Measurements from ENCODE around the gene DMD. TPM values are rescaled to one million over a fixed set of nuclear protein-coding genes. Genes with fewer than 3 reads are reported as not detected.

The DMD gene
- total and polyA plus RNA-seq, 2 of the 13 experiments (the other 11 are each of a cell fraction or from before 2014, with no cell fraction given), result 17.6 to 25.9 TPM

DNA sequence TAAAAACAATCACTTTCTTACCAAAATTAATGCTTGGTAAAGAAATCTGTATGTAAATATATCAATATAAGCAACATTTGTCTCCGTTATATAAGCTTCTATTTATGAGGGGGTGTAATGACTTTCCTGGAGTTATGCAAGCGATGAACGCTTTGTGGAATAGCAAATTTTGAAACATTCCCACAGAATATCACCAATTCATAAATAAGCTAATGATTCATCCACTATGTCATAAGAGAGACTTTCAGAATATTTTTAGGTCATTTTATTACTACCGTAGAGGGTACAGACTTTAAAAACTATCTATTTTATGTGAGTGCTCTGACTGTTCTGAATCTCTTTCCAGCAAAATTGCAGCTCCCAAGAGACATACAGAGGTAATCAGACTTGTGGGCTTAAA is 1960.0 kb downstream of the DMD start:
- H3K27me3 ChIP-seq (ENCODE audit: control insufficient read depth in 1 of 2, insufficient read depth in 2 of 2, low read length in 2 of 2), result no peaks in the 10 kb centered on the region
- ChIA-PET CTCF (ENCODE audit: low intra/inter-chr PET ratio, low total read pairs) (no interaction called here), POLR2A (no interaction called here)
- no peaks in the 10 kb centered on the region for H4K20me1 ChIP-seq (ENCODE audit: insufficient read depth, low read length)
- H3K79me2 ChIP-seq (ENCODE audit: insufficient read depth, low read length), result peaks cover 2% of the 10 kb centered on the region
- H3K36me3 ChIP-seq (replicated peaks in 1 of 2; ENCODE audit: control insufficient read depth in 1 of 2, insufficient read depth in 2 of 2, low read length in 2 of 2), result peaks cover 0 to 5% of the 10 kb centered on the region in 2 experiments; a peak in 1 of 5 replicates
- no peak for ATAC-seq
- FAIRE-seq, result no peak
- no peak overlapping the region for H3K4me3 ChIP-seq (replicated peaks in 1 of 3; ENCODE audit: insufficient read depth in 1 of 3, low read depth in 2 of 3, low read length in 3 of 3)
- H2AFZ ChIP-seq (ENCODE audit: low read length), result no peak overlapping the region
- no peaks in the 10 kb centered on the region for H3K9me3 ChIP-seq (ENCODE audit: low read length)
- TF ChIP-seq UBTF (CRISPR knock-in tag; IDR thresholded peaks at IDR 0.05), result no peak
- in situ Hi-C loops (cut with HindIII; ENCODE audit: extremely low pct_ligation_motif_present, low pct_unique_long_range_greater_than_20kb), result no loop called here
- no peaks in the 10 kb centered on the region for H3K4me1 ChIP-seq (ENCODE audit: insufficient read depth, low read length)
- H3K9ac ChIP-seq (ENCODE audit: insufficient read depth, low read depth, low read length), result no peak overlapping the region
- no TSS peak for BruUV-seq (replicated peaks)
- no peak overlapping the region for H3K4me2 ChIP-seq (ENCODE audit: low read depth, low read length)
- intact Hi-C loops (cut with micrococcal nuclease; ENCODE audit: unreplicated experiment), result no loop called here
- 98% methylated on average over 4 of the region's 4 CpGs for WGBS (ENCODE audit: low lambda C conversion rate)
- H3K27ac ChIP-seq (ENCODE audit: extremely low read length, insufficient read depth, low read length), result no peak overlapping the region
- DNase-seq (ENCODE audit: low spot score), result no peak

DNA sequence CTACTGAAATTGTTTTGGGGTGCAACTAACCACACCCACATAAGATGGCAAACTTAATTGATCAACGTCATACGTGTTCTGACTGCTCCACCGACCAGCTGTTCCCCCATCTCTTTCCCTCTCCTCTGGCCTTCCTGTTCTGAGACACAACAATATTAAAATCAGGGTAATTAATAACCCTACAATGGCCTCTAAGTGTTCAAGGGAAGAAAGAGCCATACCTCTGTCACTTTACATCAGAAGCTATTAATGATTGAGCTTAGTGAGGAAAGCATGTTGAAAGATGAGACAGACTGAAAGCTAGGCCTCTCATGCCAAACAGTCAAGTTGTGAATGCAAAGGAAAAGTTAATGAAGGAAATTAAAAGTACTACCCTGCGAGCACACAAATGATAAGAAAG is 1965.6 kb downstream of the DMD start:
- WGBS (ENCODE audit: low lambda C conversion rate), result 100% methylated on average over 4 of the region's 4 CpGs
- Histone ChIP-seq H3K4me1 (ENCODE audit: insufficient read depth, low read length) (no peaks in the 10 kb centered on the region), H3K27me3 (ENCODE audit: control insufficient read depth in 1 of 2, insufficient read depth in 2 of 2, low read length in 2 of 2) (no peaks in the 10 kb centered on the region), H2AFZ (ENCODE audit: low read length) (no peak overlapping the region), H3K9me3 (ENCODE audit: low read length) (no peaks in the 10 kb centered on the region), H3K9ac (ENCODE audit: insufficient read depth, low read depth, low read length) (no peak overlapping the region), H3K4me2 (ENCODE audit: low read depth, low read length) (no peak overlapping the region), H3K79me2 (ENCODE audit: insufficient read depth, low read length) (peaks cover 2% of the 10 kb centered on the region), H3K36me3 (replicated peaks in 1 of 2; ENCODE audit: control insufficient read depth in 1 of 2, insufficient read depth in 2 of 2, low read length in 2 of 2) (peaks cover 0 to 5% of the 10 kb centered on the region in 2 experiments; a peak in 1 of 5 replicates), H3K27ac (ENCODE audit: extremely low read length, insufficient read depth, low read length) (no peak overlapping the region), H4K20me1 (ENCODE audit: insufficient read depth, low read length) (no peaks in the 10 kb centered on the region), H3K4me3 (replicated peaks in 1 of 3; ENCODE audit: insufficient read depth in 1 of 3, low read depth in 2 of 3, low read length in 3 of 3) (no peak overlapping the region)
- CTCF ChIA-PET (ENCODE audit: low intra/inter-chr PET ratio, low total read pairs), result no interaction called here
- ATAC-seq (no peak), FAIRE-seq (no peak), DNase-seq (ENCODE audit: low spot score) (no peak)
- BruUV-seq (replicated peaks), result no TSS peak
- intact Hi-C loops (cut with micrococcal nuclease; ENCODE audit: unreplicated experiment), result no loop called here
- in situ Hi-C loops (cut with HindIII; ENCODE audit: extremely low pct_ligation_motif_present, low pct_unique_long_range_greater_than_20kb), result no loop called here
- TF ChIP-seq TAF1 (CRISPR knock-in tag; IDR thresholded peaks at IDR 0.05), result no peak
- no peak for TF ChIP-seq NFATC3 (CRISPR knock-in tag; IDR thresholded peaks at IDR 0.05)
- no peak for TF ChIP-seq ZNF567 (CRISPR knock-in tag; IDR thresholded peaks at IDR 0.05; ENCODE audit: borderline replicate concordance)
- no peak for TF ChIP-seq GTF2F1 (IDR thresholded peaks at IDR 0.05; ENCODE audit: low read length)
- POLR2A ChIA-PET, result no interaction called here

Data from HepG2 (cell line).